Endodermal cell (in vitro differentiated cells): ENCODE measurements around the gene KANSL2. TPM values are rescaled to one million over a fixed set of nuclear protein-coding genes. Genes with fewer than 3 reads are reported as not detected.

ENCODE experiments used
- DNase-seq: peaks from one replicate; pipeline ENCODE4 v3.0.0-alpha.2; 2017
- H3K27ac ChIP-seq: 2 replicates; pipeline ENCODE4 v1.5.1; 2013; ENCODE audit warnings: mild to moderate bottlenecking, low read depth, low read length, moderate library complexity
- H3K27me3 ChIP-seq: 2 replicates; pipeline ENCODE4 v1.6.1; 2013; ENCODE audit warnings: mild to moderate bottlenecking, low read length, moderate library complexity; ENCODE audit not compliant: insufficient read depth, control insufficient read depth, poor library complexity, severe bottlenecking
- H3K36me3 ChIP-seq: 2 replicates; pipeline ENCODE4 v1.7.0; 2013; ENCODE audit warnings: mild to moderate bottlenecking, low read length, moderate library complexity; ENCODE audit not compliant: control insufficient read depth, insufficient read depth
- H3K4me1 ChIP-seq: one replicate; pipeline ENCODE4 v1.7.0; 2013; ENCODE audit warnings: low read length; ENCODE audit not compliant: control insufficient read depth, insufficient read depth
- H3K4me3 ChIP-seq: 2 replicates; pipeline ENCODE4 v1.5.1; 2013; ENCODE audit warnings: mild to moderate bottlenecking, low read length, moderate library complexity
- H3K9ac ChIP-seq: 2 replicates; pipeline ENCODE4 v1.6.1; 2013; ENCODE audit warnings: mild to moderate bottlenecking, low read length, moderate library complexity; ENCODE audit not compliant: poor library complexity, severe bottlenecking; ENCODE audit errors: extremely low read depth
- H3K9me3 ChIP-seq: 2 replicates; pipeline ENCODE4 v1.6.1; 2013; ENCODE audit warnings: mild to moderate bottlenecking, low read length, moderate library complexity; ENCODE audit not compliant: control insufficient read depth
- H3K27ac Mint-ChIP-seq: 2 replicates; pipeline ENCODE4 v1.8.0; 2020; ENCODE audit warnings: mixed read lengths
- H3K27me3 Mint-ChIP-seq: 2 replicates; pipeline ENCODE4 v1.8.0; 2021; ENCODE audit warnings: mild to moderate bottlenecking, mixed read lengths; ENCODE audit not compliant: insufficient read depth
- H3K36me3 Mint-ChIP-seq: 2 replicates; pipeline ENCODE4 v1.8.0; 2020; ENCODE audit warnings: low read depth, mixed read lengths
- H3K4me1 Mint-ChIP-seq: 2 replicates; pipeline ENCODE4 v1.8.0; 2020; ENCODE audit warnings: mixed read lengths
- H3K4me3 Mint-ChIP-seq: 2 replicates; pipeline ENCODE4 v1.8.0; 2020; ENCODE audit warnings: mild to moderate bottlenecking, moderate library complexity, mixed read lengths
- H3K9me3 Mint-ChIP-seq: 2 replicates; pipeline ENCODE4 v1.8.0; 2020; ENCODE audit warnings: mild to moderate bottlenecking, mixed read lengths
- WGBS, 2 experiments: methylation state at CpG; one replicate each; pipeline versions ENCODE4 v1.1.5 to v1.1.7; 2013; ENCODE audit warnings: missing lambda C conversion rate in 2 of 2, mixed read lengths in 1 of 2; ENCODE audit not compliant: insufficient coverage in 1 of 2, insufficient read length in 1 of 2; 5-methylcytosine and 5-hydroxymethylcytosine counted together
- total RNA-seq, 2 donors: library from RNA; stranded (reverse); fragmentation: NEBNext Ultra II Directional in 1 of 2; extraction: Animal tissue kit (Norgen Biotek cat#: 25700) in 1 of 2; gene quantifications; 2 replicates in 1 of 2; 3 replicates in 1 of 2; pipeline ENCODE4 v1.2.1, GENCODE V29; 2021
- TF ChIP-seq, protein P1 (sequence below): fragments of 200-600 bp; sonication (generic); conservative IDR thresholded peaks from 2 replicates; pipeline ENCODE4 v1.5.0; 2021; ENCODE audit warnings: antibody characterized with exemption, mild to moderate bottlenecking

The KANSL2 gene
- total RNA-seq, 2 donors from 2014 or later: 39.6 to 41.5 TPM

DNA sequence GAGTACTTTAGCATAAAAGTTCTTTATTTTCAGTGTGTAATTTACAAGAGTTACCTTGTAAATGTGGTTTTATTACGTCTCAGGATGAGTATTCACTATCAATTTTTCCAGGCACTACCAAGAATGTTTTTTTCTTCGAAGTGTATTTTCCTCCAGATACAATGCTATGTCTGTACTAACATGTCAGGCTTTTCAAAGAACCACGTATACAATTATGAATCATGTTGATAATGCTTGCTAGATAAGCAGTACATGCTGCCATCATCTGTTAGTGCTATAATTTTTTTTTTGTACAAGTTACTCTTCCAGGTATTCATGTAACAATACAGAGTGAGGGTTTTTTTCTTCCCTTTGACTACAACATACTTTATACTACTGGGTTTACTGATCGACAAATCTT, 5.6 kb upstream of the KANSL2 start:
- Mint-ChIP-seq H3K4me3 (no peak overlapping the region), H3K9me3 (no peaks in the 10 kb centered on the region), H3K27ac (no peak overlapping the region), H3K4me1 (no peaks in the 10 kb centered on the region), H3K36me3 (peaks cover 29% of the 10 kb centered on the region), H3K27me3 (no peaks in the 10 kb centered on the region)
- Histone ChIP-seq H3K9ac (no peak overlapping the region), H3K9me3 (no peaks in the 10 kb centered on the region), H3K27me3 (no peaks in the 10 kb centered on the region), H3K4me1 (no peaks in the 10 kb centered on the region), H3K4me3 (no peak overlapping the region), H3K27ac (no peak overlapping the region), H3K36me3 (peaks cover 55% of the 10 kb centered on the region)
- DNase-seq: no peak
- 93 to 100% methylated on average over 4 of the region's 4 CpGs for WGBS, 2 experiments
- TF ChIP-seq, protein P1, sequence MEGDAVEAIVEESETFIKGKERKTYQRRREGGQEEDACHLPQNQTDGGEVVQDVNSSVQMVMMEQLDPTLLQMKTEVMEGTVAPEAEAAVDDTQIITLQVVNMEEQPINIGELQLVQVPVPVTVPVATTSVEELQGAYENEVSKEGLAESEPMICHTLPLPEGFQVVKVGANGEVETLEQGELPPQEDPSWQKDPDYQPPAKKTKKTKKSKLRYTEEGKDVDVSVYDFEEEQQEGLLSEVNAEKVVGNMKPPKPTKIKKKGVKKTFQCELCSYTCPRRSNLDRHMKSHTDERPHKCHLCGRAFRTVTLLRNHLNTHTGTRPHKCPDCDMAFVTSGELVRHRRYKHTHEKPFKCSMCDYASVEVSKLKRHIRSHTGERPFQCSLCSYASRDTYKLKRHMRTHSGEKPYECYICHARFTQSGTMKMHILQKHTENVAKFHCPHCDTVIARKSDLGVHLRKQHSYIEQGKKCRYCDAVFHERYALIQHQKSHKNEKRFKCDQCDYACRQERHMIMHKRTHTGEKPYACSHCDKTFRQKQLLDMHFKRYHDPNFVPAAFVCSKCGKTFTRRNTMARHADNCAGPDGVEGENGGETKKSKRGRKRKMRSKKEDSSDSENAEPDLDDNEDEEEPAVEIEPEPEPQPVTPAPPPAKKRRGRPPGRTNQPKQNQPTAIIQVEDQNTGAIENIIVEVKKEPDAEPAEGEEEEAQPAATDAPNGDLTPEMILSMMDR: no peak

DNA sequence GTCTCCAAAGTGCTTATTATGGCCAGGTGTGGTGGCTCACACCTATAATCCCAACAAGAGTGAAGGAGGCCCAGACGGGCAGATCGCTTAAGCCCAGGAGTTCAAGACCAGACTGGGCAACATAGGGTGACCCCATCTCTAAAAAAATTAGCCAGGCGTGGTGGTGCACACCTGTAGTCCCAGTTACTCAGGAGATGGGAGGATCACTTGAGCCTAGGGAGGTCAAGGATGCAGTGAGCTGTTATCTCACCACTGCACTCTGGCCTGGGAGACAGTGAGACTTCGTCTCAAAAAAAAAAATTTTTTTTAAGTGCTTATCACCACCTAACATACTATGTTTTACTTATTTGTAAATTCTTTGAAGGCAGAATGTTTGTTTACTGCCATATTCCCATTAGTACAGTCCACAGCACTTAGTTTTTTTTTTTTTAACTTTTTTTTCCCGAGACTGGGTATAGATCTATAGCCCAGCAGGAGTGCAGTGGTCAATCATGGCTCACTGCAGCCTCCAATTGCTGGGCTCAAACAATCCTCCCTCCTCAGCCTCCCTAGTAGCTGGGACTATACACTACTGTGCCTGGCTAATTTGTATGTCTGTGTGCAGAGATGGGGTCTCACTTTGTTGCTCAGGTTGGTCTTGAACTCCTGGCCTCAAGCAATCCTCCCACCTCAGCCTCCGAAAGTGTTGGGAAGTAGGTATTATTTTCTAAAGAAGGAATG, 4.7 kb upstream of the KANSL2 start:
- Histone ChIP-seq H3K4me1 (no peaks in the 10 kb centered on the region), H3K9ac (no peak overlapping the region), H3K36me3 (peaks cover 48% of the 10 kb centered on the region), H3K27ac (no peak overlapping the region), H3K27me3 (no peaks in the 10 kb centered on the region), H3K4me3 (no peak overlapping the region), H3K9me3 (no peaks in the 10 kb centered on the region)
- no peak overlapping the region for H3K4me3 Mint-ChIP-seq
- no peaks in the 10 kb centered on the region for H3K27me3 Mint-ChIP-seq
- H3K4me1 Mint-ChIP-seq: no peaks in the 10 kb centered on the region
- WGBS, 2 experiments: 89 to 100% methylated on average over 3 to 4 of the region's 6 CpGs
- H3K9me3 Mint-ChIP-seq: no peaks in the 10 kb centered on the region
- peaks cover 26% of the 10 kb centered on the region for H3K36me3 Mint-ChIP-seq
- no peak overlapping the region for H3K27ac Mint-ChIP-seq
- no peak for DNase-seq
- TF ChIP-seq, protein P1: no peak

DNA sequence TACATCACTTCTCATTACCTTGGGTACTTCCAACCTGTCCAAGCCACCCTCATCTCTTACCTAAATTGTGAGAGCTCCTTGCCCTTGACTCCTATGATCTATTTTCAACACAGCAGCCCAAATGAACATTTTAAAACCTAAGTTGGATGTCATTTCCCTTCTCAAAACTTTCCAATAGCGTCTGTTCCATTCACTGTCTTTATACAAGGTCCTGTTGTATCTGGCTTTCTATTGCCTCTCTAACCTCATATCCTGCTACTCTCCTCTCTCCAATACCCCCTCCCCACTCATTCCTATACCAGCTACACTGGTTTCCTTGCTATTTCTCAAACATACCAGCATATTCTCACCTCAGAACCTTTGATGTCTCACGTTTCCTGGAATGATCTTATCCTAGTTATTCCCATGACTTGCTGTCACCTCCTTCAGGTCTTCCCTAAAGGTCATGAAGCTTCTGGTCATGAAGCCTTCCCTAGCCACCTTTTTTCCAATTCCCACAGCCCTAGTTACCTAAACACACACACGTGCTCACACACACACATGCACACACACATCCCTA, 4.1 kb upstream of the KANSL2 start:
- no peak overlapping the region for H3K27ac Mint-ChIP-seq
- H3K27ac ChIP-seq: no peak overlapping the region
- H3K4me3 ChIP-seq: no peak overlapping the region
- no peaks in the 10 kb centered on the region for H3K4me1 ChIP-seq
- H3K27me3 Mint-ChIP-seq: no peaks in the 10 kb centered on the region
- no peaks in the 10 kb centered on the region for H3K27me3 ChIP-seq
- TF ChIP-seq, protein P1: no peak
- H3K9me3 Mint-ChIP-seq: no peaks in the 10 kb centered on the region
- H3K4me1 Mint-ChIP-seq: peaks cover 1% of the 10 kb centered on the region
- WGBS, 2 experiments: 69 to 75% methylated on average over 2 to 3 of the region's 3 CpGs
- no peak for DNase-seq
- H3K36me3 ChIP-seq: peaks cover 41% of the 10 kb centered on the region
- H3K9ac ChIP-seq: no peak overlapping the region
- no peaks in the 10 kb centered on the region for H3K9me3 ChIP-seq
- H3K36me3 Mint-ChIP-seq: peaks cover 25% of the 10 kb centered on the region
- H3K4me3 Mint-ChIP-seq: no peak overlapping the region
